ENCODE data around the gene CALHM3.

The CALHM3 gene

DNA sequence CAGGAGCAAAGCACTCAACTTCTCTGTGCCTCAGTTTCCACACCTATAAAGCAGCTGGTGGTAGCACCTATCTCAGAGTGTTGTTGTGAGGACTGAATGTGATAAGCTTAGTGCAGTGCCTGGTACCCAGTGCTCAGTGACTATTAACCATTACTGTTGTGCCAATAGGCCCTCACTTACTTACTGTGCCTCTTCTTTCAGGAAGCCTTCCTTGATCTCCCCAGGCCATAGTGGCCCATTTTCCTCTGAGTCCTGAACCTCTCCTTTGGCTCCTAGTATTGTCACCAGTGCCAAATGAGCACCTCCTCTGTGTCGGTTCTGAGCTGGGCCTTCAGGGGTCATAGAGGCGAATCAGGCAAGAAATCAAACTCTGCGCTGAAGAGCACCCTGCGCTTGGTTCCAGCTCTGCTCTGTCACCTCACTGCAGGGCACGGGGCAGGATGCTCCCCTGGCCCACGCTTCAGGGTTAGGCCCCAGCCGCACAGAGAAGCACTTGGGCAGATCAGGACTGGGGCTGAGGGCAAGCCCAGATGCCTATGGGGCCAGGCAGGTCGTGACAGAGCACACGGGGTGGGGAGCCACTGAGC is 22.9 kb downstream of the CALHM3 start:
- ATAC-seq: no peak
- no peak for TF ChIP-seq TCF4 (CRISPR knock-in tag; IDR thresholded peaks at IDR 0.05; ENCODE audit: borderline replicate concordance)

GRCh38 chr10:103455235-103455634 is 23.8 kb downstream of the CALHM3 start:
- ATAC-seq: no peak
- TF ChIP-seq TOX (CRISPR knock-in tag; IDR thresholded peaks at IDR 0.05; ENCODE audit: borderline replicate concordance): no peak
- no peak for TF ChIP-seq ZNF565 (CRISPR knock-in tag; conservative IDR thresholded peaks at IDR 0.05; ENCODE audit: low read depth)

DNA sequence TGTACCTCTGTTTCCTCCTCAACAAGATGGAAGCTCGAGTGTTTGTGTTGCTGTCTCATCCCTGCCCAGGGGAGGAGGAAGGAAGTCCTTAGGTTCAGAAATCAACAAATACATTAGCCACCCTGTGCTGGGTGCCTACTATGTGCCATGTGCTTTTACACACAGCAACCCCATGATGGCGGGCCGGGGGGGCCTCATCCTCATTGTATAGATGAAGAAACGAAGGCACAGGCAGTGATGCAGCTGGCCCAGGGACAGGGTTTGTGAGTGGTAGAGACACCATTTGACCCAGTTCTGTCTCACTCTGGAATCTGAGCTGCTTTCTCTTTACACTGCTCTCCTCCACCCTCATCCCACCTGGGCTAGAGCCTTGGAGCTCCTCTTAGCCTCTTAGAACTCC is 25.0 kb downstream of the CALHM3 start:
- TF ChIP-seq BACH2 (CRISPR knock-in tag; IDR thresholded peaks at IDR 0.05; ENCODE audit: borderline replicate concordance) (no peak), ZFP30 (CRISPR knock-in tag; IDR thresholded peaks at IDR 0.05) (no peak), ZFP3 (CRISPR knock-in tag; IDR thresholded peaks at IDR 0.05) (no peak), POU6F1 (CRISPR knock-in tag; IDR thresholded peaks at IDR 0.05; ENCODE audit: borderline replicate concordance, low read depth) (no peak), ESRRG (CRISPR knock-in tag; IDR thresholded peaks at IDR 0.05) (no peak), CSDC2 (CRISPR knock-in tag; IDR thresholded peaks at IDR 0.05) (no peak), ARNTL (CRISPR knock-in tag; IDR thresholded peaks at IDR 0.05; ENCODE audit: borderline replicate concordance, low read depth) (no peak), TSHZ2 (CRISPR knock-in tag; IDR thresholded peaks at IDR 0.05) (no peak), GLIS3 (CRISPR knock-in tag; IDR thresholded peaks at IDR 0.05) (no peak), ISL1 (CRISPR knock-in tag; IDR thresholded peaks at IDR 0.05) (no peak), ZNF565 (CRISPR knock-in tag; conservative IDR thresholded peaks at IDR 0.05; ENCODE audit: low read depth) (no peak), OSR1 (CRISPR knock-in tag; IDR thresholded peaks at IDR 0.05) (no peak)
- TF ChIP-seq, protein P1, sequence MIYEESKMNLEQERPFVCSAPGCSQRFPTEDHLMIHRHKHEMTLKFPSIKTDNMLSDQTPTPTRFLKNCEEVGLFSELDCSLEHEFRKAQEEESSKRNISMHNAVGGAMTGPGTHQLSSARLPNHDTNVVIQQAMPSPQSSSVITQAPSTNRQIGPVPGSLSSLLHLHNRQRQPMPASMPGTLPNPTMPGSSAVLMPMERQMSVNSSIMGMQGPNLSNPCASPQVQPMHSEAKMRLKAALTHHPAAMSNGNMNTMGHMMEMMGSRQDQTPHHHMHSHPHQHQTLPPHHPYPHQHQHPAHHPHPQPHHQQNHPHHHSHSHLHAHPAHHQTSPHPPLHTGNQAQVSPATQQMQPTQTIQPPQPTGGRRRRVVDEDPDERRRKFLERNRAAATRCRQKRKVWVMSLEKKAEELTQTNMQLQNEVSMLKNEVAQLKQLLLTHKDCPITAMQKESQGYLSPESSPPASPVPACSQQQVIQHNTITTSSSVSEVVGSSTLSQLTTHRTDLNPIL (CRISPR knock-in tag; IDR thresholded peaks at IDR 0.05; ENCODE audit: low read depth): no peak
- TF ChIP-seq, protein P2, sequence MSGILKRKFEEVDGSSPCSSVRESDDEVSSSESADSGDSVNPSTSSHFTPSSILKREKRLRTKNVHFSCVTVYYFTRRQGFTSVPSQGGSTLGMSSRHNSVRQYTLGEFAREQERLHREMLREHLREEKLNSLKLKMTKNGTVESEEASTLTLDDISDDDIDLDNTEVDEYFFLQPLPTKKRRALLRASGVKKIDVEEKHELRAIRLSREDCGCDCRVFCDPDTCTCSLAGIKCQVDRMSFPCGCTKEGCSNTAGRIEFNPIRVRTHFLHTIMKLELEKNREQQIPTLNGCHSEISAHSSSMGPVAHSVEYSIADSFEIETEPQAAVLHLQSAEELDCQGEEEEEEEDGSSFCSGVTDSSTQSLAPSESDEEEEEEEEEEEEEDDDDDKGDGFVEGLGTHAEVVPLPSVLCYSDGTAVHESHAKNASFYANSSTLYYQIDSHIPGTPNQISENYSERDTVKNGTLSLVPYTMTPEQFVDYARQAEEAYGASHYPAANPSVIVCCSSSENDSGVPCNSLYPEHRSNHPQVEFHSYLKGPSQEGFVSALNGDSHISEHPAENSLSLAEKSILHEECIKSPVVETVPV (CRISPR knock-in tag; IDR thresholded peaks at IDR 0.05): no peak
- TF ChIP-seq, protein P3, sequence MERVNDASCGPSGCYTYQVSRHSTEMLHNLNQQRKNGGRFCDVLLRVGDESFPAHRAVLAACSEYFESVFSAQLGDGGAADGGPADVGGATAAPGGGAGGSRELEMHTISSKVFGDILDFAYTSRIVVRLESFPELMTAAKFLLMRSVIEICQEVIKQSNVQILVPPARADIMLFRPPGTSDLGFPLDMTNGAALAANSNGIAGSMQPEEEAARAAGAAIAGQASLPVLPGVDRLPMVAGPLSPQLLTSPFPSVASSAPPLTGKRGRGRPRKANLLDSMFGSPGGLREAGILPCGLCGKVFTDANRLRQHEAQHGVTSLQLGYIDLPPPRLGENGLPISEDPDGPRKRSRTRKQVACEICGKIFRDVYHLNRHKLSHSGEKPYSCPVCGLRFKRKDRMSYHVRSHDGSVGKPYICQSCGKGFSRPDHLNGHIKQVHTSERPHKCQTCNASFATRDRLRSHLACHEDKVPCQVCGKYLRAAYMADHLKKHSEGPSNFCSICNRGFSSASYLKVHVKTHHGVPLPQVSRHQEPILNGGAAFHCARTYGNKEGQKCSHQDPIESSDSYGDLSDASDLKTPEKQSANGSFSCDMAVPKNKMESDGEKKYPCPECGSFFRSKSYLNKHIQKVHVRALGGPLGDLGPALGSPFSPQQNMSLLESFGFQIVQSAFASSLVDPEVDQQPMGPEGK (CRISPR knock-in tag; IDR thresholded peaks at IDR 0.05; ENCODE audit: borderline replicate concordance): no peak
- no peak for ATAC-seq

- no peak; the same call in 1 of the 3 replicates for ATAC-seq
- no peak for TF ChIP-seq ZFP3 (CRISPR knock-in tag; IDR thresholded peaks at IDR 0.05)
These were observed 26.4 kb downstream of the CALHM3 start for GRCh38 chr10:103452506-103453230.
